NK-92 treated with Interleukin-12 subunit alpha and Interleukin-12 subunit beta, amount 100 ng/mL, for 24 hours (cell line): ENCODE data around the gene SLC23A3.

Source experiments
- DNase-seq: peaks from one replicate; lab custom pipeline; 2025; lab: John Stamatoyannopoulos, UW

The SLC23A3 gene

DNA sequence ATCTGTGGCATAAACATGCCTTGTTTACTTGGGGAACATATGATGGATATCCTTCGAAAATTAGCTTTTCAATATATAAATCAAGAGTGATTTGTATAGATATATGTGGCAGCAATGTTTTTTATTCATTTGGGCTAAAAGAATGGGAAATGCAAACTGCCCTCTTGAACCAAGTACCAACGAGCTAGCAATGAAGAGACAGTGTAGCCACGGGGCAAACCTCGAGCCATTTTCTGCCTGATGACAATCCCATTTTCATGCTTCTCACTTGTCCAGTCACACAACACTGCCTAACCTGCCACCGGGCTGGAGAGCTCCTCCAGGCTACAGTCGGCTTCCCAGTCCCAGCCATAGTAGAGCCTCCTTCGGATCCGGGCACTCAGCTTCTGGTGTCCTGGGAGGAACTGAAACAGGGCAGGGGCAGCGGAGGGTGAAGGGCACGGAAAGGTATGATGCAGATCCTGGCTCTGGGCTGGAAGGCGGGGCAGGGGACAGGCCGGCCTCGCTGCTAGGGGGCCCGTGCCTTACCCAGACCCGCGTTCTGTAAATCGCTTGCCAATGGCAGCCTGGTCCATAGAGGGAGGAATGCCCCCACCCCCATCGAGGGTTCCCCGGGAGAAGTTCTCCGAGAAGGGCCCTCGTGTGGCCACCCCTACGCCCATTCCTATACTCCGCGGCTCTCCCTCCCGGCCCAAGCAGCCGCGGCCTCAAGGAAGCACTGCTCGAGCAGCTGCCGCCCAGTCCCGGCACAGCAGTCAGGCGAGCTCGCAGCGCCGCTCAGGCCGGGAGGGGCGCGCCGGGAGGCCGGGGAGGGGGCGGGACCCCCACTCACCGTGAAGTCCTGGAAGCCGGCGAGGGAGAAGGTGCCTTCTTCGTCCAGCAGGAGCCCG lies 6.3 kb upstream of the SLC23A3 start:
- DNase-seq, result no peak

DNA sequence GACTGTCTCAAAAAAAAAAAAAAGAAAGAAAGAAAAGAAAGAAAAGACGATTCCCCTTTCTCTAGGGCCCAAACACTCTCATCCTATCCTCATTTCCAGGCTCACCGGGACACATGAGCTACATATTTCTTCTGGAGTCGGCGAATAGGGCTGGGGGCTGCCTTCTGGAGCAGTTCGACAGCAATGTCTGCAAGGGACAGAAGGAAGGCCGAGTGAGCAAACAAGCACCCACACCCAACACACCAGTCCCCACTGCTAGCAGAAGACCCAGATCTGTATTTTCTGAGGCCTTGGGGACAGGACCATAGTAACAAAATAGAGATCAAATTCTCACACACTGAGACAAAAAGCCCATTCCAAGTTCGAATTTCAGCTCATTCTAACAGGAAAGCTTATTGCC lies 5.7 kb upstream of the SLC23A3 start:
- DNase-seq, result no peak

- no peak for DNase-seq
These were observed 5.0 kb upstream of the SLC23A3 start for GRCh38 chr2:219174801-219175200.

GRCh38 chr2:219174146-219174545 lies 4.3 kb upstream of the SLC23A3 start:
- no peak for DNase-seq

DNA sequence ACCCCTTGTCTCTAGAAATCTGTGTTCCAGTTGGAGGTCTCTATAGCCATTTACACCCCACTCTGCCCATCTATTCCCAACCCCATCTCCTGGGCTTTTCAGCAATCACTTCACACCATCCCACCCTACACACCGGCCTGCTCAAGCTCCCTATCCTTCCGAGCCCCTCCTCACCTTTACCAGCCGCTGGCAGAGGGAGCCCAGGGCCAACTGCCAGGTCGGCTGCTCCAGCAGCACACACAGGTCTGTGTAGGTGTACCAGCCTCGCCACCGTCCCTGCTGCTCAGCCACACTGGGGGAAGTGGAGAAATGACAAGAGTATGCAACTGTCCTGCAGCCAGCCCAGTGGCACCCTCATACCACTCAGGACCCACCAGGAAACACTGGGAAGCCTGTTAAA lies 3.3 kb upstream of the SLC23A3 start:
- DNase-seq, result no peak

DNA sequence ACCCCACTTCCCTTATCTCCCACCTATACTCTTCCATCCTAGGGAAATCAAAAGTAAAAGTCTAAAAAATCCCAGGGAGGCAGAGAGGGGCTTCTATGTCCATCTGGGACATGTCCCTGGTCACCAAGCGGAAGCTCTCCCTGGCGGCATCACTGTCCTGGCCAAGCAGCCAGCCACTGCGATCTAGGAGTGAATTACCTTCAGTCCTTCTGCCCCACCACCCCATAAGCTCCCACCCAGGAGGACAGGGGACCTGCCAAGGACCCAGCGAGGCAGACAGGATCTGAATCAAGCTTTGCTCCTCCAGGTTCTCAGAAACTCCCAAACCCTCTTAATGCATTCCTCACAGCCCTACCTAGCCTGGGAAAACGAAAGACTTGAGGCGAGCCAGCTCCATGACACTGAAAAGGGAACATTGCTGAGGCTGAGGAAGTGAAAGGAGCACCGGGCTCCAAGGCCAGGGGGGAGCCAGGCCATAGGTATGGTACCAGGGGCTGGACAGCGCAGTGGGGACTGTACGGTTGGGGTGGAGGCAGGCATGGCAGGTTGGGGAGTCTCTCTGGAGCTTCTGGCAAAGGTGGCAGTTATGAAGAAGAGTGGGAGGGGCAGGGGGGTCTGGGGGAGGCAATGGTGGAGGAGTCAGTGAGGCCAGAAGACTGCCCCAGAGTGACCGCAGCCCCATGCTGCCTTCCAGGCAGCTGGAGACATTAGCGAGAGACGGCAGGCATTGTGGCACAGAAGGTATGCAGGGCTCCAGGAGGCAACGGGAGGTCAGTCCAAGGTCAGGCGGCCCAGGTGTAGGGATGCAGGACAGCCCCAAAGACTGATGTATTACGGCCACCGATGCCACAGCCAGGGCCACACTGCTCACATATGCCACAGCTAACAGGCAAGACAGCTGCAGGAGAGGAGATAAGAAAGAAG lies 2.7 kb upstream of the SLC23A3 start:
- DNase-seq, result no peak

DNA sequence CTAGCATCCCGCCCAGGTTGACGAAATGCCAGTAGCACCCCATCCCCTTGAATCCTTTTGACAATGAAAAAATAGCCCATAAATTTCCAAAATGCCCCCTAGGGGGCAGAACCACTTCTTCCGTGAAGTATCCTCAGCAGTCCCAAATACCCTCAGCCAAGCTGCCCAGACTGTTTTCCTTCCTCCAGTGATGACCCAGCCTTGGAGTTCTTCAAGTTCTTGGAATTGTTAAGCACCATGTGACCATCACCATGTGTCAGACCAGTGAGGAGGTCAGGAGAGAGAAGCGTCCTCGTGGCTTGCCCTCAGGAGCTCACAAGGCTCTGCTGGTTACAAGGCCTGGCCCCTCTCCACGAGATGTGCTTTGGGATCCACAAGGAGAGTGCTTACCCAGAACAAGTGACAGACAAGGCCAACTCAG lies 1.4 kb upstream of the SLC23A3 start:
- no peak for DNase-seq

GRCh38 chr2:219168932-219169331 lies 897 bp downstream of the SLC23A3 start:
- DNase-seq, result no peak

GRCh38 chr2:219168526-219168925 lies 1.3 kb downstream of the SLC23A3 start:
- no peak for DNase-seq

GRCh38 chr2:219167997-219168396 lies 1.8 kb downstream of the SLC23A3 start:
- DNase-seq, result no peak

DNA sequence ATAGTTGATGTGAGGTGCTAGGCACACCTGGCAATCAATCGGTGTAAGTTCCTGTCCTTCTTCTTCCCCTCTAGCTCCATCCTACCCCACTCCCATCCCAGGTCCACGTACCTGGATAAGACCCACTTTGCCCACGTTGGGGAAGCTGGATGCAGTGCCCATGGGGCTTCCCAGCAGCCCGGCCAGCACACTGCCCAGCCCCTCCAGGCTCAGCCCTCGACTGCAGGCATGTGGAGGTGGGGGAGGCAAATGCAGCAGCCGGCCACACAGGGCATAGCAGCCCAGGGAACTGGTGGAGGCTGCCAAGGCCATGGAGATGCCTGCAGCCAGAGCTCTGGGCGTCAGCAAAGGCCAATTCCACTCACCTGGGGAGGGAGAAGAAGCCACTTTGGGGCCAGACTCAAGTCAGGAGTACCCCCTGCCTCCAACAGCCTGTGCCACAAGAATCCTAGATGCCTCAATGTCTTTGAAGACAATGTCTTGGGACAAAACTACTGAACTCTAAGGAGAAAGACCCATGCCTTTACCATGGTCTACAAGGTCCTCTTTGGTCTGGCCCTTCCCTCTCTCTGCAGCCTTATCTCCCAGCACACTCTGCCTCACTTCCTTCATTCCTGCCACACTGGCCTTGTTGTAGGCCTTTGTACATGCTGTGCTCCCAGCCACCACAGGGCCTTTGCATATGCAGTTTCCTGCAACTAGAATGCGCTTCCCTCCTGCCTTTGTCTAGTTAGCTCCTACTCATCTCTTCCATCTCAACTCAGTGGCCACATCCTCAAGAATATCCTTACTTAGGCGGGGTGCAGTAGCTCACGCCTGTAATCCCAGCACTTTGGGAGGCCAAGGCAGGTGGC lies 4.5 kb downstream of the SLC23A3 start:
- no peak for DNase-seq

DNA sequence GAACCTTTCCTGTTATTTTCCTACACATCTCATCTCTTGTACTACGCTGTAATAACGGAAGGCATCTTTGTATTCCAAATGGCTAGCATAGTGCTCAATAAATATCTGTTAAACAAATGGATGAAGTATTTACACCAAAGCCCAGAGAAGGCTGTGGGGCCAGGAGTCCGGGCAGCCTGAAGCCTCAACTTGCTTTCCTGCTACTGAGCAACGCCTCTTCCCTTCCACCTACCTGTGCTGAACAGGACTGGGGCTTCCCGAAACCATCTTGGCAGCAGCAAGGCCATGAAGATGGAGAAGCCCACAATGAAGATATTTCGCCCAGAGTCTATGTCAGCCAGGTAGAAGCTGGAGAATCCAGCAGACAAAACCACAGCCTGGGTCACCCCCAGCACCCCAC lies 6.7 kb downstream of the SLC23A3 start:
- no peak for DNase-seq

- DNase-seq, result no peak
These were observed 8.7 kb downstream of the SLC23A3 start for GRCh38 chr2:219161097-219161496.

DNA sequence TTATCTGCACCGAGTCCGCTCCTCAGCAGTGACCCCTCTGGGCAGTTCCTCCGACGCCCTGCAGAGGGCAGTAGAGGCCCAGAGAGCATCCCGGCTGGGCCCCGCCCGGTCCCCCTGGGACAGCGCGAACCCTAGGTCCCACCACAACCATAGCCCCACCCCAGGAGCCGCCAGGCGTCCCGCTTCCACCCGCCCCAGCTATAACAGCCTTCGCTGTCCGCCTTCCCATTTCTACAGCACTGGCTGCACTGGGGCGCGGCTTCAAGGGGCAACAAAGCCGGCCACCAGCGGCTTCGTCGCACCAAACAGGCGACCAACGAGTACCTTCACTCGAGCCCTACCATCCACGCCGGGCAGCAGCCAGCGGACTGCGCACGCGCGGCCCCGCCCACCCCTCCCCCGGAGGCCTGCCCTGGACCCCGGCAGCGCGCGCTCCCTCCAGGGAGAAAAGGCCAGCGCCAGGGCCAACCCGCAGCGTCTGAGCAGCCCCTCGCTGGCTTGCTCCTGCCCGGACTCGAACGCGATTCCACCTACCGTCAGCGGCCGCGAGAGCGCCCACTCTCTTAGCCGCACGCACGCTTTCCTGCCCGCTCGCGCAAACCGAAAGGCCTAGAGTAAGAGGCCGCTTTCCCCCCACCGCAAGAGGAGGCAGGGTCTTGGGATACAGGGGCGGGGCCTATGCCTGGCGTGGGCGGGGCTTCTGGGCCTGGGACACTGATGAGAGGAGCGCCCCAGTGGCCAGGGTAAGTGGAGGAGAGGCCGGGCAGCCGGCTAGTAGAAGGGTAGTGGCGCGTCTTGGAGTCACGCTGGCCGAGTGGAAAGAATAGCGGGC lies 9.4 kb downstream of the SLC23A3 start, which contains the start of gene NHEJ1:
Gene NHEJ1, minus strand, starts transcription at position 630 of the 832 bp plus-strand sequence. CDS start 2,453 bp downstream, outside the sequence.
- peak; percentile 90 for DNase-seq

DNA sequence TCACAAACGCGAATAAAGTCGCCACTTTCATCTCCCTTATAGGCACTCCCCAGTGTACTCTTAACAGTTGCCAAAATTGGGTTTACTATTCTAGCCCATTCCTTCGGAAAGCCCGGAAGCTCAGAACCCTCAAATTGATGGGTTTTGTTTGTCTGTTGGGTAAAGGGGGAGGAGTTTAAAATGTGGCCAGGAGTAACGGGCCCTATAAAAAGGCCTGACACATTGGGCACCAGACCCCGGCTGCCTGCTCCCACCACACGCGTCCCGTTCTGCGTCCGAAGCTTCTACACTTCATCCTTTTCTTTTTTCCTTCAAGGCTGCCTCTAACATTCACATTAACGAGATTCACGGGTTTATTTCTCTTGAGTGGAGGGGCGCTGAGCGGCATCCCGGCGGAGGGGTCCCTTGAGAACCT lies 10.1 kb downstream of the SLC23A3 start:
- DNase-seq, result no peak

- no peak for DNase-seq
These were observed 11.2 kb downstream of the SLC23A3 start for GRCh38 chr2:219158586-219158985.

- DNase-seq, result no peak
These were observed 11.8 kb downstream of the SLC23A3 start for GRCh38 chr2:219158025-219158424.

DNA sequence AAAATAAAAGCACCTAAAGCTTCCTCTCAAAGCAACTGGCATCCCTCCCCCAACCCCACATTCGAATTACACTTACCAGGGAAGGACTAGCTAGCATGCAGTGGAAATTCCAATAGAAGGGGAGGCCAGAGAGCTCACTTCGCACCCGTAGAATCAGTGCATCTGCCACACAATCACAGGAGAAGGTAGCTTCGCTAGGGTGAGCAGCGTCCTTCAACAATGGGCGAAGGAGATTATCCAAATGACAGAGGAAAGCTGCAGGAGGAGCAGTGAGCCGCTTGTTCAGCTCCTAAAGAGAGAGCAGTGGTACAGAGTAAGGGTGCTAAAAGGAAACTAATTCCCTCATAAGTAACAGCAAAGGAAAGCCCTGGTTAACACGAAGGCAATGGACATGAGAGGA lies 12.4 kb downstream of the SLC23A3 start:
- DNase-seq, result no peak

DNA sequence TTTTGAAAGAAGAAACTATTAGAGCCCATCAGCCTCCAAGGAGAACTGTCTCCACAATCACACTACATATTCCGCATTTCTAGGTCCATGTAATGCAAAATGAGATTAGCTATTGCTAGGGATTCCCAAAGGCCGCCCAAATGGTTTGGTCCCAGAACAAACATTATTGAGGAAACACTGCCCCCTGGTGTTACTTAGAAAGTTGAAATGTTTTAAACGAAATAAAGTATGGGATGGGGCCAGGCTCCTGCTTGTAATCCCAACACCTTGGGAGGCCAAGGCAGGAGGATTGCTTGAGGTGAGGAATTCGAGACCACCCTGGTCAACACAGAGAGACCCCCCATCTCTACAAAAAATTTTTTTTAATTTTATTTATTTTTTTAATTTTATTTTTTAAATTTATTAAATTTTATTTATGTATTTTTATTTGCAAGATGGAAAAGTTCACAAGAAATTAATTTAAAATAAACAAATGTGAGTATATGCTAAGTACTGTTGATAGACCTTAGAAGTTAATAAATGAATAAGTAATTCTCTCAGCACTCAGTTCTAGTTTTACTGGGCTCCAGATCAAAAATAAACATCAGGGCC lies 14.7 kb downstream of the SLC23A3 start:
- no peak for DNase-seq

- DNase-seq, result no peak
These were observed 20.2 kb downstream of the SLC23A3 start for GRCh38 chr2:219149667-219150066.
